Hepatocyte (in vitro differentiated cells): ENCODE measurements around the gene ANO9.

Experiments used
- EZH2 ChIP-seq: fragments of 200-600 bp; sonication (generic); IDR thresholded peaks from 2 replicates; pipeline ENCODE4 v1.6.1; 2016; ENCODE audit warnings: antibody characterized with exemption, mild to moderate bottlenecking, borderline replicate concordance
- EZH2phosphoT487 ChIP-seq: fragments of 200-600 bp; sonication (generic); IDR thresholded peaks from one replicate; pipeline ENCODE4 v1.6.1; 2018; ENCODE audit warnings: antibody characterized with exemption, mild to moderate bottlenecking, low read depth, moderate library complexity; ENCODE audit not compliant: unreplicated experiment, severe bottlenecking
- TF ChIP-seq, protein P1 (sequence below): fragments of 200-600 bp; sonication (generic); IDR thresholded peaks from 2 replicates; pipeline ENCODE4 v1.5.1; 2016; ENCODE audit warnings: antibody characterized with exemption, mild to moderate bottlenecking; ENCODE audit not compliant: poor library complexity

DNA sequence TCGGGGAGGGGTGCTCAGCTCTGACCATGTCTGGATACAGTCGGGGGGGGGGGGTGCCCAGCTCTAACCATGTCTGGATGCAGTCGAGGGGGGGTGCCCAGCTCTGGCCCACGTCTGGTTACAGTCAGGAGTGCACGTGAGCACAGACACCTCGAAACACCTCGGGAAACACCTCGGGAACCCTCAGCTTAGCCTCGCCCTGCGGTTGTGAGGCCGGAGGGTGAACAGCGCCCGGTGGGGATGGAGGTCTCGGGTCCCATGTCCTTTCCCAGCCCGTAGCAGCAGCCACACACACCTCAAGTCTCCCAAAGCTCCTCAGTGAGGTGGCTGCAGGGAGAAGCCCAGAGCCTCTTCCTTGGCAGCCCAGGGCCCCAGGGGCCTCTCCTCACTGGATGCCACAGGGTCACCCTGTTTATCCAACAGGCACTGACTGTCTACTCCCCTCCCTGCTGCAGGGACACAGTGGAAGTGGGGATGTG, 29.1 kb downstream of the ANO9 start:
- TF ChIP-seq, protein P1, sequence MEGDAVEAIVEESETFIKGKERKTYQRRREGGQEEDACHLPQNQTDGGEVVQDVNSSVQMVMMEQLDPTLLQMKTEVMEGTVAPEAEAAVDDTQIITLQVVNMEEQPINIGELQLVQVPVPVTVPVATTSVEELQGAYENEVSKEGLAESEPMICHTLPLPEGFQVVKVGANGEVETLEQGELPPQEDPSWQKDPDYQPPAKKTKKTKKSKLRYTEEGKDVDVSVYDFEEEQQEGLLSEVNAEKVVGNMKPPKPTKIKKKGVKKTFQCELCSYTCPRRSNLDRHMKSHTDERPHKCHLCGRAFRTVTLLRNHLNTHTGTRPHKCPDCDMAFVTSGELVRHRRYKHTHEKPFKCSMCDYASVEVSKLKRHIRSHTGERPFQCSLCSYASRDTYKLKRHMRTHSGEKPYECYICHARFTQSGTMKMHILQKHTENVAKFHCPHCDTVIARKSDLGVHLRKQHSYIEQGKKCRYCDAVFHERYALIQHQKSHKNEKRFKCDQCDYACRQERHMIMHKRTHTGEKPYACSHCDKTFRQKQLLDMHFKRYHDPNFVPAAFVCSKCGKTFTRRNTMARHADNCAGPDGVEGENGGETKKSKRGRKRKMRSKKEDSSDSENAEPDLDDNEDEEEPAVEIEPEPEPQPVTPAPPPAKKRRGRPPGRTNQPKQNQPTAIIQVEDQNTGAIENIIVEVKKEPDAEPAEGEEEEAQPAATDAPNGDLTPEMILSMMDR, result no peak
- TF ChIP-seq EZH2, result no peak
- no peak for TF ChIP-seq EZH2phosphoT487
